HS-5 (cell line): Measurements from ENCODE around the gene NUDT3.
A peak's percentile ranks its signal among the peaks of the same experiment; 100 is the strongest.
"Not testable (repeated sequence)": the region's sequence is repeated elsewhere in the genome, so short reads cannot be mapped to it uniquely, and the experiment has no call there.

Experiments used
- DNase-seq: peaks from one replicate; pipeline ENCODE4 v3.0.0-alpha.2; 2012; ENCODE audit warnings: low read depth

NUDT3 gene

DNA sequence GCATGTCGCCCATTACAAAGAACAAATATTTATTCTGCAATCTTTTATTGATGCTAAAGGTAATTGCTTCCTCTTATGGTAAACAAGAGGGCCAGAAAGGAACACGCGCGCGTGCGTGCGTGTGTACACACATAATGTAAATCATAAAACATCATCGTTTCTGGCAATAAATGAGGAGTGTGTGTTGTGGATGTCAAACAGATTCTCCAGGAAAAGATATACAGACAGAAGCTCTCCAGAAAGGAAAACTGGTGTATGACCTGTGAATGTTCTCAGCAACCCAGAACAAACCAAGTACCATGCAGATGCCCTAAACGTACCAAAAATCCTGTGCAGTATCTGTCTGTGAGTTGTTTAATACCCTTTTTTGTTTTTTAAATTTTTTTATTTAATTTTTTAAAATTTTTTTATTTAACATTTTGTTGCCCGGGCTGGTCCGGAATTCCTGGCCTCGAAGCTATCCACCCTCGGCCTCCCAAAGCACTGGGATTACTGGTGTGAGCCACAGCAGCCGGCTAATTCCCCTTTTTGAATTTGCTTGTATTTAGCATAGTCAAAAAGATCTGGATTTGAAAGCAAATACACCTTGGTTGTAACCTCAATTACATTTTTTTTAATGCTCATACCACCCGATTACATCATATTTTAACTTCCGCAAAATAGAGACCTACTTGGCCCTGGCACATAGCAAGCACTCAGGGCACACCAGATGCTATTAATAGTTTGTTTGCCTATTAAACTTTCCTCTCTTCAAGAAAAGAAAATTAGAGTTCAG, 909 bp upstream of the NUDT3 start:
- no peak for DNase-seq

- no peak for DNase-seq
Observed at GRCh38 chr6:34391786-34392496, 528 bp downstream of the NUDT3 start.

- DNase-seq: no peak
Observed at GRCh38 chr6:34391473-34391785, 1.0 kb downstream of the NUDT3 start.

DNA sequence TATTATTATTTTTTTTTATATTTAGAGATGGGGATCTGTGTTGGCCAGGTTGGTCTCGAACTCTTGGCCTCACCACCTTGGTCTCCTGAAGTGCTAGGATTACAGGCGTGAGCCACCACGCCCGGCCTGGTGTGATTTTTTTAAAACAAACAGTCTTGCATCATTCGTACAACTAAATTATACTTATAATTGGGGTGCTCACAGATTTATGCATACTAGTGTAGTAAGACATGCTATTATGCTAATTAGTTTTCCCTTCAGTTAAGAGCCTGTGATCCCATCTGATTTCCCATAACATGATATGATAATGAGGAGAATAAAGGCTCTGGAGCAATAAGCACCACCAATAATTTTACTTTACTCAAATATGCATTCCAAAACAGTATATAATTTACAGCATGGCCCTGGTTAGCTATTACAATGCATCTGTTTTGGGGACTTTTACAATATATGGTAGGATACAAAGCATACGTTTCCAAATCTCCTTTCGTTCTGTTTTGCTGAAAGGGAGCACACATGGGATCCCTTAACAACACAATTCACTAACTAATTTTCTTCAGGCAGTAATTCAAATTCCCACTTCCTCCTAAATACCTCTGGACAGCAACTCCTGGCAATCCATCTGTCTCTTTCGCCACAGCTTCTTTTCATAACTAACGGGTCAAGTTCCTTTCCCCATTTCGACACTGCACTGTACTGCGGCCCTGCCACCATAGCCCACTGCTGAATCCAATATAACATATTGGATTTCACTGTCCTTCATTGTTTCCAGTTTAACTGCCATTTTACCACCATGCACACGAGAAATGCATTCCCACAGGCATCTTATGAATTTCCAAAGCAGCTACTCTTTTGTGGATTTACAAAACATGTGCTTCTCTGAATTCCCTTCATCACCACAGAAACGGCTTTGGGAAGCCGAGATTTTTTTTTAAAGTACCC, 1.7 kb downstream of the NUDT3 start:
- DNase-seq: no peak

DNA sequence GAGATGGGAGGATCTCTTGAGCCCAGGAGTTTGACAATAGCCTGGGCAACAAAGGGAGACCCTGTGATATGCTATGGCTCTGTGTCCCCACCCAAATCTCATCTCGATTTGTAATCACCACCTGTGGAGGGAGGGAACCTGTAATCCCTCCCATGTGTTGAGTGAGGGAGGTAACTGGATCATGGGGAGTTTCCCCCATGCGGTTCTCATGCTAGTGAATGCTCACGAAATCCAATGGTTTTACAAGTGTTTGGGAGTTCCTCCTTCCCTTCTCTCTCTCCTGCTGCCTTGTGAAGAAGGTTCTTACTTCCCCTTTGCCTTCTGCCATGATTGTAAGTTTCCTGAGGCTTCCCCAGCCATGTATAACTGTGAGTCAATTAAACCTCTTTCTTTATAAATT, 3.4 kb downstream of the NUDT3 start:
- DNase-seq: no peak

DNA sequence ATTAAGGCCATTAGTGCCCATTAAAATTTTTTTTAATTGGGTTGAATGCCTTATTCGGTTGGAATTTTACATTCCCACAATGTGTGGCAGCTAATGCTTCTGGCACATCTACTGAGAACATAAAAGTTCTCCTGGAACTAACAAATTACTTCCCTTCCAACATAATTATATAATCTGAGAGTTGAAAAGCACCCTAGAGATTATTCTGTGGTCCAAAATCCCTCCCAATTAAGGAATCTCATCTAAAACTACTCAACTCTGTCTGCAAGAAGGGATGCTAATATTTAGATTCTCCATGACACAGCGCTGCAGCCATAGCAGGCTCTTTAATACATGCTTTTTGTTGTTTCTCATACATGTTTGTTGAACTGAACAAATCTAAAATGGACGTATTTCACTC, 4.0 kb downstream of the NUDT3 start:
- DNase-seq: no peak

DNA sequence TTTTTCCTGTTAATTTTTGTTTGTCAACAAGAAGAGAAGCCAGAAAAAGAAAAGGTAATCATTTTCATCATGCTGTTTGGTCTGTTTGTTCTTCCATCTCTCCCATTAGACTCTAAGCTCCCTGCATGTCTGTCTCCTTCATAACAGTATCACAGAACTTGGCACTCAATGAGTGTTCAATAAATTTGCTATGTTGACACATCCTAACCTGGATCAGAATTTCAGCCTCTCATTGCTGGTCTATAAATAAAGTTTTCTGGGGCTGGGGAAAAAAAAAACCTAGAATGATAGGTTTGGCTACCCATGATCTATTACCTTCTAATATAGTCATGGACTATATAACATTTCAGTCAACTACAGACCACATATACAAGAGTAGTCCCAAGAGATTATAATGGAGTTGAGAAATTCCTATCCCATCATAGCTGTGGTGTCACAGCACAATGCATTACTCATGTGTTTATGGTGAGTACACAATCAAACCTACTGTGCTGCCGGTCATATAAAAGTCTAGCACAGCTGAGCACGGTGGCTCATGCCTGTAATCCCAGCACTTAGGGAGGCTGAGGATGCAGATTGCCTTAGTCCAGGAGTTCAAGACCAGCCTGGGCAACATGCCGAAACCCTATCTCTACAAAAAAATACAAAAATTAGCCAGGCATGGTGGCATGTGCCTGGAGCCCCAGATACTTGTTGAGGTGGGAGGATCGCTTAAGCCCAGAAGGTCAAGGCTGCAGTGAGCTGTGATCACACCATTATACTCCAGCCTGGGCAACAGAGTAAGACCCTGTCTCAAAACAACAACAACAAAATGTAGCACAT, 5.9 kb downstream of the NUDT3 start:
- peak; percentile 83 for DNase-seq

GRCh38 chr6:34385793-34386195, 6.7 kb downstream of the NUDT3 start:
- DNase-seq: no peak

- no peak for DNase-seq
Observed at GRCh38 chr6:34384321-34385153, 7.9 kb downstream of the NUDT3 start.

DNA sequence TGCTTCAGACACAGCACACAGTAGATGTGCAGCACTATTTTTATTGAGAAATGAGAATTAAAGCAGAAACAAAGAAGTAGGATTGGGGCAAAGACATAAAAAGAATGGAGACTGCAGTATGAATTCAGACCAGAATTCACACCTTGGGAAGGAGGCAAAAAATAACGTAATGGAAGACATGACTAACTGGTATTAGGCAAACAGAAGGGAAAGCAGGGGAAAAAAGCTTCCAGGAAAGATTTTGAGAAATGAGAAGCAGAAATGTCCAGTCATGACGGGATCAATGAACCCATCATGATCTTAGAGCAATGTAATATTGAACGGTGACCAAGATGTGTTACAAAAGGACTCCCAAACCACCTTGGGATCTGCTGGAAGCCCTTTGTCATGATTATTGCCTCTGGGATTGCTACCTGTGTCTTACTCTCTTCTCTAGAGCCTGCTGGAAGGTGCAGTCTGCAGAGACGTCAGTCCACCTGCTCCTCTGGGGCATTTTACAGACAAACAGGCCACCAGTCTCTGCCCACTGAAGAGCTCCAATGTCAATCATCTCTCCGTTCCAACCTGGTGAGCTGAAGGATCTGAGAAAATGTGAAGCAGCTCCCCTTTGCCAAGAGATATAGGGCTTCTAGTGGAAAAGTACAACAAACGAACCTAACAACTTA, 8.7 kb downstream of the NUDT3 start:
- no peak for DNase-seq

DNA sequence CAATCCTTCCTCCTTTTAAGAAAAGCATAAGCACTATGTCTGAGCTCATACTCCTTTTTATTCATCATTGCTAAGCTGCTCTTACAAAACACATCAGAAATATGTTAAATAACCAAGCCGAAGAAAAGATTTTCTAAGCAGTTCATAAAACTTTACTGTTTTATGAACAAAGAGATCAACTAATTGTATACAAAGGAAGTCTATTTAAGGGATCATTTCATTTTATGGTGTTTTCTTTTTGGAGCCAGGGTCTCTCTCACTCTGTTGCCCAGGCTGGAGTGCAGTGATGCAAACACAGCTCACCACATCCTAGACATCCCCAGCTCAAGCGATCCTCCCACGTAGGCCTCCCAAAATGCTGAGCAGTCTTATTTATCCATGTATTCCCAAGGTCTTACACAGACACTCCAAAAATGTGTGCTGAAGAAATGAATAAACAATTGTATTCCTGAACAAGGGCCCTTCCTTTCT, 9.3 kb downstream of the NUDT3 start:
- DNase-seq: no peak

- no peak for DNase-seq
Observed at GRCh38 chr6:34381081-34381480, 11.4 kb downstream of the NUDT3 start.

GRCh38 chr6:34378470-34378869, 14.0 kb downstream of the NUDT3 start:
- DNase-seq: no peak

DNA sequence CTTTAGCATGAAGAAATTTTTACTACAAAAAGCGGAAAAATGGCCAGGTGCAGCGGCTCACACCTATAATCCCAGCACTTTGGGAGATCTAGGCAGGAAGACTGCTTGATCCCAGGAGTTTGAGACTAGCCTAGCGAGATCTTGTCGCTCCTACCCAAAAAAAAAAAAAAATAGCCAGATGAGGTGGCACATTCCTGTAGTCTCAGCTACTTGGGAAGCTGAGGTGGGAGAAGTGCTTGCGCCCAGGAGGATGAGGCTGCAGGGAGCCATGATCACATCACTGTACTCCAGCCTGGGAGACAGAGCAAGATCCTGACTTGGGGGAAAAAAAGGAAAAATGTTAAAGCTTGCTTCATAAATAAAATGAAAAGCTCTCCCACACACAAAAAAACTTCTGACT, 14.5 kb downstream of the NUDT3 start:
- no peak for DNase-seq

- not testable (repeated sequence) for DNase-seq
Observed at GRCh38 chr6:34377571-34377970, 14.9 kb downstream of the NUDT3 start.

- DNase-seq: no peak
Observed at GRCh38 chr6:34375833-34376232, 16.6 kb downstream of the NUDT3 start.

- DNase-seq: no peak
Observed at GRCh38 chr6:34374508-34374907, 18.0 kb downstream of the NUDT3 start.

- DNase-seq: no peak
Observed at GRCh38 chr6:34374069-34374468, 18.4 kb downstream of the NUDT3 start.

DNA sequence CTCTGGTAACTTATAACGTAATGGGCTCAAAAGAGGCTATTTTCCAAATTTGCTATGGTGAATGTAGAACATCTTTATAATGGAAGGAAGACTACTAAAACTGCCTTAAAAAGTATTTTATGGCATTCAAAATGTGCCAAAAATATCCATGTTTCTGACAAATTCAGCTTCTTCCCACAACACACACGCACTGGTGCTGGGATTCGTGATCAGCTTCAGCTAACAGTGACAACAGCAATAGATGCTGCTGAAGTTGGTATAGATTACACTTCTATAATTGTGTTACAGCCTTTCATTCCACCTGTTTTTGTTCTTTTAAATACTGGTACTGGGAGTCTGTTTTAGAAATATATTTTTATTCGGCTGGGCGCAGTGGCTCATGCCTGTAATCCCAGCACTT, 19.0 kb downstream of the NUDT3 start:
- DNase-seq: no peak

- DNase-seq: not testable (repeated sequence)
Observed at GRCh38 chr6:34371865-34372264, 20.6 kb downstream of the NUDT3 start.
